ENCODE results near the gene METTL8.
"Not testable (repeated sequence)": the region's sequence is repeated elsewhere in the genome, so short reads cannot be mapped to it uniquely, and the experiment has no call there.

The METTL8 gene

GRCh38 chr2:171391532-171391931, 42.3 kb downstream of the METTL8 start:
- no peak for TF ChIP-seq CTCF (IDR thresholded peaks at IDR 0.05; ENCODE audit: low read depth, low read length)
- H3K4me3 ChIP-seq (replicated peaks in 1 of 2; ENCODE audit: low read depth in 2 of 2, low read length in 2 of 2), result no peak overlapping the region
- no peak for DNase-seq (ENCODE audit: low read depth in 2 of 2)

- H3K4me3 ChIP-seq (replicated peaks in 1 of 2; ENCODE audit: low read depth in 2 of 2, low read length in 2 of 2), result no peak overlapping the region
- no peak for TF ChIP-seq CTCF (IDR thresholded peaks at IDR 0.05; ENCODE audit: low read depth, low read length)
- DNase-seq (ENCODE audit: low read depth in 2 of 2), result peak; percentile 61 to 86
Measured at GRCh38 chr2:171390941-171391516, 42.8 kb downstream of the METTL8 start.

- no peak for DNase-seq (ENCODE audit: low read depth in 2 of 2)
- no peak overlapping the region for H3K4me3 ChIP-seq (replicated peaks in 1 of 2; ENCODE audit: low read depth in 2 of 2, low read length in 2 of 2)
- no peak for TF ChIP-seq CTCF (IDR thresholded peaks at IDR 0.05; ENCODE audit: low read depth, low read length)
Measured at GRCh38 chr2:171389780-171390179, 44.0 kb downstream of the METTL8 start.

- H3K4me3 ChIP-seq (replicated peaks in 1 of 2; ENCODE audit: low read depth in 2 of 2, low read length in 2 of 2), result no peak overlapping the region
- no peak for TF ChIP-seq CTCF (IDR thresholded peaks at IDR 0.05; ENCODE audit: low read depth, low read length)
- no peak for DNase-seq (ENCODE audit: low read depth in 2 of 2)
Measured at GRCh38 chr2:171389325-171389724, 44.5 kb downstream of the METTL8 start.

- H3K4me3 ChIP-seq (replicated peaks in 1 of 2; ENCODE audit: low read depth in 2 of 2, low read length in 2 of 2), result no peak overlapping the region
- no peak for DNase-seq (ENCODE audit: low read depth in 2 of 2)
- TF ChIP-seq CTCF (IDR thresholded peaks at IDR 0.05; ENCODE audit: low read depth, low read length), result no peak
Measured at GRCh38 chr2:171387052-171387451, 46.7 kb downstream of the METTL8 start.

- H3K4me3 ChIP-seq (replicated peaks in 1 of 2; ENCODE audit: low read depth in 2 of 2, low read length in 2 of 2), result no peak overlapping the region
- TF ChIP-seq CTCF (IDR thresholded peaks at IDR 0.05; ENCODE audit: low read depth, low read length), result no peak
- DNase-seq (ENCODE audit: low read depth in 2 of 2), result no peak
Measured at GRCh38 chr2:171386627-171387026, 47.2 kb downstream of the METTL8 start.

- DNase-seq (ENCODE audit: low read depth in 2 of 2), result no peak
- TF ChIP-seq CTCF (IDR thresholded peaks at IDR 0.05; ENCODE audit: low read depth, low read length), result no peak
- no peak overlapping the region for H3K4me3 ChIP-seq (replicated peaks in 1 of 2; ENCODE audit: low read depth in 2 of 2, low read length in 2 of 2)
Measured at GRCh38 chr2:171383134-171383533, 50.7 kb downstream of the METTL8 start.

- not testable (repeated sequence) for H3K4me3 ChIP-seq (replicated peaks in 1 of 2; ENCODE audit: low read depth in 2 of 2, low read length in 2 of 2); DNase-seq (ENCODE audit: low read depth in 2 of 2)
Measured at GRCh38 chr2:171382175-171382574, 51.6 kb downstream of the METTL8 start.

GRCh38 chr2:171377852-171378251, 55.9 kb downstream of the METTL8 start:
- DNase-seq (ENCODE audit: low read depth in 2 of 2); H3K4me3 ChIP-seq (replicated peaks in 1 of 2; ENCODE audit: low read depth in 2 of 2, low read length in 2 of 2): not testable (repeated sequence)

Measured in cardiac fibroblast (primary cell).